SK-N-SH (cell line): Measurements from ENCODE around the gene DPH6.
A peak's percentile ranks its signal among the peaks of the same experiment; 100 is the strongest.

Source experiments
- CTCF ChIP-seq: fragments of 200-600 bp; sonication (generic); IDR thresholded peaks from 2 replicates; pipeline ENCODE4 v1.6.1; 2017; ENCODE audit warnings: antibody characterized with exemption, mild to moderate bottlenecking, moderate library complexity
- EP300 ChIP-seq, 2 experiments: IDR thresholded peaks; 2 replicates each; pipeline versions ENCODE4 v1.4.0 to v1.6.1; 2012; ENCODE audit warnings: borderline replicate concordance in 1 of 2, low read depth in 1 of 2, low read length in 1 of 2
- FOSL2 ChIP-seq: IDR thresholded peaks from 2 replicates; pipeline ENCODE4 v1.4.0; 2012; ENCODE audit warnings: low read depth, mild to moderate bottlenecking, moderate library complexity, borderline replicate concordance
- PBX3 ChIP-seq: IDR thresholded peaks from 2 replicates; pipeline ENCODE4; 2012
- POLR2AphosphoS5 ChIP-seq: IDR thresholded peaks from 2 replicates; pipeline ENCODE4 v1.6.1; 2012; ENCODE audit warnings: low read depth, low read length
- RCOR1 ChIP-seq: fragments of 150-350 bp; IDR thresholded peaks from 2 replicates; pipeline ENCODE4 v1.6.1; 2017; ENCODE audit warnings: antibody characterized with exemption, low read length
- REST ChIP-seq: IDR thresholded peaks from 2 replicates; pipeline ENCODE4 v1.6.1; 2012; ENCODE audit warnings: mild to moderate bottlenecking, low read depth, low read length, moderate library complexity
- SIN3A ChIP-seq: IDR thresholded peaks from 2 replicates; pipeline ENCODE4 v1.6.1; 2012; ENCODE audit warnings: low read depth, mild to moderate bottlenecking, low read length, moderate library complexity, borderline replicate concordance
- SMC3 ChIP-seq: IDR thresholded peaks from 2 replicates; pipeline ENCODE4 v1.6.1; 2012; ENCODE audit warnings: low read depth, low read length, improper control_type of control experiment

- TF ChIP-seq FOSL2 (no peak), SMC3 (peak; percentile 57), POLR2AphosphoS5 (no peak), CTCF (peak; percentile 87), EP300 (IDR thresholded peaks at IDR 0.05; ENCODE audit: borderline replicate concordance in 1 of 2, low read depth in 1 of 2, low read length in 1 of 2) (no peak), REST (no peak), SIN3A (no peak), PBX3 (no peak), RCOR1 (no peak; the same call in 1 of the 2 replicates)
Measured at GRCh38 chr15:35519541-35520149, 26.3 kb downstream of the DPH6 start.
